Chondrocyte (in vitro differentiated cells): Measurements from ENCODE around the gene FANCG. TPM values are rescaled to one million over a fixed set of nuclear protein-coding genes. Genes with fewer than 3 reads are reported as not detected.

Source experiments
- DNase-seq: peaks from one replicate; pipeline ENCODE4 v3.0.0; 2021; ENCODE audit warnings: mixed read lengths, low spot score
- H3K27ac Mint-ChIP-seq: one replicate; pipeline ENCODE4 v1.8.0; 2021; ENCODE audit warnings: mild to moderate bottlenecking, moderate library complexity, mixed read lengths; ENCODE audit not compliant: unreplicated experiment
- H3K27me3 Mint-ChIP-seq: 2 replicates; pipeline ENCODE4 v1.8.0; 2021; ENCODE audit warnings: low read depth, mixed read lengths
- H3K36me3 Mint-ChIP-seq: 2 replicates; pipeline ENCODE4 v1.8.0; 2021; ENCODE audit warnings: low read depth, mixed read lengths
- H3K4me1 Mint-ChIP-seq: 2 replicates; pipeline ENCODE4 v1.8.0; 2021; ENCODE audit warnings: low read depth, mild to moderate bottlenecking, mixed read lengths
- H3K4me3 Mint-ChIP-seq: one replicate; pipeline ENCODE4 v1.8.0; 2021; ENCODE audit warnings: mild to moderate bottlenecking, moderate library complexity, mixed read lengths; ENCODE audit not compliant: unreplicated experiment
- H3K9me3 Mint-ChIP-seq: 2 replicates; pipeline ENCODE4 v1.8.0; 2021; ENCODE audit warnings: low read depth, mixed read lengths
- total RNA-seq: library from RNA; stranded (reverse); gene quantifications from 3 replicates; pipeline ENCODE4 v1.2.1, GENCODE V29; 2021
- TF ChIP-seq, protein P1 (sequence below): fragments of 200-600 bp; sonication (generic); IDR thresholded peaks from 2 replicates; pipeline ENCODE4 v1.5.0; 2021; ENCODE audit warnings: antibody characterized with exemption, mild to moderate bottlenecking, moderate library complexity

FANCG gene
- total RNA-seq, 1 donor from 2014 or later, result 14.9 TPM

DNA sequence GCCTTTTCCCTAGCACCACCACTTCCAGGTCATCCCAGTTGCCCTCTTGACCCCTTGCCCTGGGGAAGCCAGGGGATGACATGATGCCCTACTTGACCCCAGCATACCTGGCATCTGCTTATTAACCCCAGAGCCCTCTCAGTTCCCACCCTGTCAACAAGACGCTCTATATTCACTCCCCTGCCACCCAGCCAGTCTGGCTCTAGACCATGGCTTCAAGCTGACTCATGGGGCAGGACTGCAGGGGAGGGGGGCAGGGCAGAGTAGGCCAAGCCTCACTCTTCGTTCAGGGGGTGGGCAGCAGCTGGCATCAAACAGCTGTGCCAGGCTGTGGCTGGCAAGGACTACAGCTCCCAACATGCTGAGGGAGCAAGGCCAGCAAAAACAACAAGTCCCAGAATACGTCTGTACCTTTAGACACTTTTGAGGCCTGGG is 30.6 kb upstream of the FANCG start:
- peak overlapping the region; percentile 96 for H3K27ac Mint-ChIP-seq
- TF ChIP-seq, protein P1, sequence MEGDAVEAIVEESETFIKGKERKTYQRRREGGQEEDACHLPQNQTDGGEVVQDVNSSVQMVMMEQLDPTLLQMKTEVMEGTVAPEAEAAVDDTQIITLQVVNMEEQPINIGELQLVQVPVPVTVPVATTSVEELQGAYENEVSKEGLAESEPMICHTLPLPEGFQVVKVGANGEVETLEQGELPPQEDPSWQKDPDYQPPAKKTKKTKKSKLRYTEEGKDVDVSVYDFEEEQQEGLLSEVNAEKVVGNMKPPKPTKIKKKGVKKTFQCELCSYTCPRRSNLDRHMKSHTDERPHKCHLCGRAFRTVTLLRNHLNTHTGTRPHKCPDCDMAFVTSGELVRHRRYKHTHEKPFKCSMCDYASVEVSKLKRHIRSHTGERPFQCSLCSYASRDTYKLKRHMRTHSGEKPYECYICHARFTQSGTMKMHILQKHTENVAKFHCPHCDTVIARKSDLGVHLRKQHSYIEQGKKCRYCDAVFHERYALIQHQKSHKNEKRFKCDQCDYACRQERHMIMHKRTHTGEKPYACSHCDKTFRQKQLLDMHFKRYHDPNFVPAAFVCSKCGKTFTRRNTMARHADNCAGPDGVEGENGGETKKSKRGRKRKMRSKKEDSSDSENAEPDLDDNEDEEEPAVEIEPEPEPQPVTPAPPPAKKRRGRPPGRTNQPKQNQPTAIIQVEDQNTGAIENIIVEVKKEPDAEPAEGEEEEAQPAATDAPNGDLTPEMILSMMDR, result no peak
- H3K4me3 Mint-ChIP-seq, result peak overlapping the region; percentile 86
- peaks cover 54% of the 10 kb centered on the region for H3K4me1 Mint-ChIP-seq
- DNase-seq, result no peak
- peaks cover 12% of the 10 kb centered on the region for H3K36me3 Mint-ChIP-seq
- no peaks in the 10 kb centered on the region for H3K9me3 Mint-ChIP-seq
- H3K27me3 Mint-ChIP-seq, result no peaks in the 10 kb centered on the region

DNA sequence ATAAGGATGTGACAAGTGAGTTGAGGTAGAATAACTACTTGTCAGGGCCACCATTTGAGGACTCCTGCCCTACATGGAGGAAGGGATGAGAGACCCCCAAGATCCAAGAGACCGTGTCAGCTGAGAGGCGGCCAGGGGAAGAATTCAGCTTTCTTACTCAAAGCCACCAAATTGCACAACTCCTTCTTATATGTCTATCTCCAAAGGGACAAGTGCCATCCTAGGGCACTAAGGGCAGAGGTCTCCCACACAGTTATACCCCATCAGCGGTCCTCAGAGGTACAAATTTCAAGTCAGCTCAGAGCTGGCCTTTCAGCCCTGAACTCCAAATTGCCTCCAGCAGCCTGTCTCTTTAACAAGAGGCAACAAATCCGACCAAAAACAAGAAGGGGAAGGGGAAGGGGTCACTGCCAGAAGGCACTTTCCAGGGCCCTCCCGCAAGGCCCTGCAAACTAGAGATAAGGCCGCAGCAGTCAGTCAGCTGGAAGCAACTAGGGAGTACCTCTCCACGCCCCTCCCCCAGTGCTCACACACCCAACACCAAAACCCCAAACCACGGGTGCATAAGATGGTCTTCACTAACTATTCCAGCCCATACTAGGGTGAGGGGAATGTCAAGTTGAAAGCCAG is 29.3 kb upstream of the FANCG start:
- H3K36me3 Mint-ChIP-seq, result peaks cover 16% of the 10 kb centered on the region
- TF ChIP-seq, protein P1, result no peak
- no peak overlapping the region for H3K4me3 Mint-ChIP-seq
- no peaks in the 10 kb centered on the region for H3K27me3 Mint-ChIP-seq
- no peak for DNase-seq
- H3K27ac Mint-ChIP-seq, result peak overlapping the region; percentile 91
- H3K4me1 Mint-ChIP-seq, result peaks cover 51% of the 10 kb centered on the region
- H3K9me3 Mint-ChIP-seq, result no peaks in the 10 kb centered on the region

DNA sequence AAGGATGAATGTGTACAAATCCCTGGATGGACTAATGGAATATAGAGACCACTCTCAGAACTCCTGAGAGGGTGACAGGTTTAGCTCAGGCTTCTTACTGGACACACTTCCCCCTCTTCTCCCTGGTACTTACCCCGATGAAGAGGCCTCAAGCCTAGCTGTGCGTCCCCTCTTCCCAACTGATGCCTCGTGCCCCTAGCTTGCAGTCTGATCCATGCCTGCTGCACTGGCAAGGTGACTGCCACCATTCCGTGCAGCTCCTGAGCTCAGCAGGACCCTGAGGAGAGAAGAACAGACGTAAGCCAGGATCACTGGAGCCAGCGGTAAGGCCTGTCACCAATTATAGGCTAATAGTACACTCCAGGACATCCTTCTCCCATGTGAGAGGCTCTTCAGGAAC is 28.7 kb upstream of the FANCG start:
- H3K9me3 Mint-ChIP-seq, result no peaks in the 10 kb centered on the region
- peak overlapping the region; percentile 74 for H3K27ac Mint-ChIP-seq
- H3K36me3 Mint-ChIP-seq, result peaks cover 16% of the 10 kb centered on the region
- no peaks in the 10 kb centered on the region for H3K27me3 Mint-ChIP-seq
- no peak for DNase-seq
- H3K4me3 Mint-ChIP-seq, result no peak overlapping the region
- H3K4me1 Mint-ChIP-seq, result peaks cover 51% of the 10 kb centered on the region
- TF ChIP-seq, protein P1, result no peak

DNA sequence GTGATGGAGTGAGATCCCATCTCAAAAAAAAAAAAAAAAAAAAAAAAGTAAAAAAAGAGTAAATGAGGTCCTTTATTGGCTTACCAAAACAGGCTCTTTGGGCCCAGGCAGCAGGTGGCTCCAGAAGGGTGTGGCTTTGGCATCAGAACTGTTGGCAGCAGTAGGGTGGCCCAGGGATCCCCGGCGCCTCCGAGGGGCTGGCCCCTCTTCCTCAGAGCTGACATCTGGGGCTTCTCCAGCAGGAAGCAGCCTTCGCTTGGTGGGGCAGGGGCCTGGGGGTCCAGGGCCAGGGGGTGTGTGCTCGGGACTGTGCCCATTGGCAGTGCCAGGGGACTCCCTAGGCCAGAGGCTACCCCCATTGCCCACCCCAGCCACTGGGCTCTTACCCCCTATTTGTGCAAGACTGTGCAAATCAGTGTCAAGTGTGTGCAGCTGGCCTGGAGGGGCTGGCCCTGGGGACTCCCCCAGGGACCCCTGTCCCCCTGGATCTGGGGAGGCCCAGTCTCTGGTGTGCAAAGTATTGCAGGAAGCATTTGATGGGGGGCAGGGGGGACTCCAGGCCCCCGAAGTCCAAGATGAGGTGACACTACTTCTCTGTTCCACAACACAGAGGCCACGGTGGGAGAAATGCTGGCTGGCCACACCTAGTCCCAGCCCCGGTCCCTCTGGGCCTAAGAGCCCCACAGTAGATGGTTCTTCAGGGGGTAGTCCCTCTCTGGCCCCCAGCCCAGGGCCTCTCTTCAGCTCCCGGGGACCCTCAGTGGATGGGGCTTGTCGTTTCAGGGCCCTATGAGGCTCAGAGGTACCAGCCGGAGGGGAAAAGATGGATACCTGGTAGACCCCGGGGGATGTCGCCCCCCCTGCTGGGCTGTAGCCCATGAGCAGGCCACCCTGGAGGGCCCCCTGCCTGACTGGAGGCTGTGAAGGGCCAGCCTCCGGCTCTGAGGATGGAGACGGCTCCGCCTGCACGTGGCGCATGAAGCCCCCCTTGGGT is 27.9 kb upstream of the FANCG start:
- Mint-ChIP-seq H3K27me3 (no peaks in the 10 kb centered on the region), H3K9me3 (no peaks in the 10 kb centered on the region), H3K27ac (no peak overlapping the region), H3K4me3 (no peak overlapping the region), H3K4me1 (peaks cover 53% of the 10 kb centered on the region), H3K36me3 (peaks cover 16% of the 10 kb centered on the region)
- no peak for DNase-seq
- TF ChIP-seq, protein P1, result no peak

DNA sequence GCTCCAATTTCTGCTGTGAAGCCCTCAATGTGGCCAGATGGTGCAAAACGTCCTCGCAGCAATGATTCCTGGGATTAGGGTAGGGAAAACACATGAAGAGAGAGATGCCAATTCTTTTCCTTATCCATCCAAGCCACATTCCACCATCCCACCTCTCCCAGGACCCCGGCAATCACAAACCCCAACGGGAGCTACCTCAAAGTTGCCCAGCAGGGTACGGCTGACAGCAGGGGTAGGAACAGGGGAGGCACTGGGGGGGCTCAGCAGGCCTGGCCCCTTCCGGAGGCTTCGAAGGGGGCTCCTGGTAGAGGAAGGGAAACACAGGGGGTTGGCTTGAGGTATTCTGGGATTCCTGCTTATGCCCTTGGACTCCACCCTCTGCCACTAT is 26.6 kb upstream of the FANCG start:
- DNase-seq, result no peak
- peaks cover 16% of the 10 kb centered on the region for H3K36me3 Mint-ChIP-seq
- no peak overlapping the region for H3K4me3 Mint-ChIP-seq
- peaks cover 52% of the 10 kb centered on the region for H3K4me1 Mint-ChIP-seq
- H3K27ac Mint-ChIP-seq, result no peak overlapping the region
- H3K27me3 Mint-ChIP-seq, result no peaks in the 10 kb centered on the region
- H3K9me3 Mint-ChIP-seq, result no peaks in the 10 kb centered on the region
- TF ChIP-seq, protein P1, result no peak
